GM19099 (cell line): ENCODE results near the gene NCOR1.

Source experiments
- POLR2A ChIP-seq: IDR thresholded peaks from 3 replicates; pipeline ENCODE4 v1.6.1; 2011; ENCODE audit warnings: low read depth; ENCODE audit not compliant: insufficient read length; ENCODE audit errors: extremely low read depth

Gene NCOR1

GRCh38 chr17:16050844-16051243 is 164.5 kb downstream of the NCOR1 start:
- TF ChIP-seq POLR2A = no peak

GRCh38 chr17:16048811-16049449 is 166.4 kb downstream of the NCOR1 start:
- no peak for TF ChIP-seq POLR2A

GRCh38 chr17:16046966-16047365 is 168.4 kb downstream of the NCOR1 start:
- no peak for TF ChIP-seq POLR2A

- no peak for TF ChIP-seq POLR2A
Measured at GRCh38 chr17:16044487-16044886, 170.8 kb downstream of the NCOR1 start.

- no peak for TF ChIP-seq POLR2A
Measured at GRCh38 chr17:16040710-16041251, 174.6 kb downstream of the NCOR1 start.

DNA sequence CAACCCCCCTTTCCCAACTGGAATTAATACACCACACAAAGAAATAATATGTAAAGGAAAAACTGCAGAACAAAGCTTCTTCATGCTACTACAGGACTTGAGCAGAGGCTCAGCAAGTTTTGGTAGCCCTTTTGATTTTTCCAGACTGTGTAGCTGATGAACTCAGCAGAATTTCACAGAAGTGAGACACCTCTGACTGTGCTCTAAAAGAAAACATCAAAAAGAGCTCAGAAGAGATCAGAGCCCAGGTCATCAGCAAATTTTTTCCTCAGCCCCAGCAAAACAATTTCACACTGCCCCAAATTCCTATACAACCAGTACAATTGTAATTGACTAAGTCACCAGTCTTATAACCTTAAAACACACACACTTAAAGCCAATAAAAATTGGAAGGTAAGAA is 177.7 kb downstream of the NCOR1 start:
- TF ChIP-seq POLR2A = no peak

- no peak for TF ChIP-seq POLR2A
Measured at GRCh38 chr17:16036261-16036660, 179.1 kb downstream of the NCOR1 start.

- TF ChIP-seq POLR2A = no peak
Measured at GRCh38 chr17:16033729-16034349, 181.5 kb downstream of the NCOR1 start.

- TF ChIP-seq POLR2A = no peak
Measured at GRCh38 chr17:16027708-16028584, 187.4 kb downstream of the NCOR1 start.

DNA sequence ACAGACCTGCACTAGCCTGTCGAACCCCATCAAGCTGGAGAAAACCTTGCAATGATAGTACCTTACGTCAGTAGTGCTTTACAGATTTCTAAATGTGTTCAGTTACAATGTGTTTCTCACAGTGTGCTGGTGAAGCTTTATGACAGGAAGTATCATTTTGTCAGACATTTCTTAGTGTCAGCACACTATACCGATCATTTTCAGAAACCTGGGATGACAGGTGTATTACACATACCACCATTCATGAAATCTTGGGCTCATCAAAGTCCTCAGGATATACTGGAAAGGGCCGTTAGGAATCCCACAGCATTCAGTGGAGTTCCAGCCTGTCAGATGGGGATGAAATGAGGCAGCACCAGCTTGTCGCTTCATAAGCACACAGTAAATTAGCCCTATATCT is 188.4 kb downstream of the NCOR1 start:
- TF ChIP-seq POLR2A = no peak

DNA sequence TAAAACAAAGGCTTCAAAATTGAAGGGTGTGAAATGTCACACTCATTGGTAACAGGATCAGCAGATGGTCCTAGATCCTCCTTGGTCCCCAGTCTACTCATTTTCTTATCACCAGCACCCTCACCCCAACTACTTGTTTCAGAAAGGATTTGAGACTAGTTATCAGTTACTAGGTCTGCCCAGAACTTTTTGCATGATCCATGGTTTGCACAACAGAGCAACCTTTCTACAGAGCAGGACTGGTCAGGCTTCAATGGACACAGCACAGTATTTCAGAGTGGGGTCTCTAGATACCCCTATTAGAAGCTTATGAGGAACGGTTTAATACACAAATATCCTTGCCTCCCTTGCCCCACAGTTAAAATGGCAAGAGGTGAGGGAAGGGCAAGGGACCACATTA is 190.1 kb downstream of the NCOR1 start:
- no peak for TF ChIP-seq POLR2A

- no peak for TF ChIP-seq POLR2A
Measured at GRCh38 chr17:16023881-16024280, 191.5 kb downstream of the NCOR1 start.

- no peak for TF ChIP-seq POLR2A
Measured at GRCh38 chr17:16019347-16019746, 196.0 kb downstream of the NCOR1 start.

- TF ChIP-seq POLR2A = no peak
Measured at GRCh38 chr17:16013943-16014407, 201.4 kb downstream of the NCOR1 start.

DNA sequence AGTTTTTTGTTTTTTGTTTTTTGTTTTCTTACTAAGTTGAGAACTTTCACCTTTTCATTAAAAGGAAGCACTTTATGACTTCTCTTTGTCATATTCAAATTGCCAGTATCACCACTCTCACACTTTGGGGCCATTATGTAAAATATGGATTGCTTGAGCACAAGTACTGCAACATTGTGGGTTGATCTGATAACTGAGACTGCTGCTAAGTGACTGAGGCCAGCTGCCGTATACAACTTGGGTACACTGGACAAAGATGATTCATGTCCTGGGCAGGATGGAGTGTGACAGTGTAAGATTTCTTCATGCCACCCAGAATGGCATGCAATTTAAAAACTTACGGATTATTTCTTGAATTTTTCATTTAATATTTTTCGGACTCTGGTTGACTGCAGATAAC is 207.9 kb downstream of the NCOR1 start:
- TF ChIP-seq POLR2A = no peak
